GM23338 (cell line): Measurements from ENCODE around the gene REX1BD. TPM values are rescaled to one million over a fixed set of nuclear protein-coding genes. Genes with fewer than 3 reads are reported as not detected.

Experiments
- ATAC-seq: fragments of 200-7000 bp; cut with Tn5 transposase; 3 replicates; pipeline ENCODE4 v1.9.1; 2020
- DNase-seq: peaks from one replicate; pipeline ENCODE4 v3.0.0-alpha.2; 2015; ENCODE audit warnings: low spot score
- H2AFZ ChIP-seq: fragments of 200-600 bp; sonication (generic); 2 replicates; pipeline ENCODE4 v1.8.0; 2016; ENCODE audit warnings: antibody characterized with exemption, mild to moderate bottlenecking, moderate library complexity
- H3F3A ChIP-seq: fragments of 200-600 bp; sonication (generic); replicated peaks from 2 replicates; pipeline ENCODE4 v1.8.0; 2017; ENCODE audit warnings: antibody characterized with exemption, mixed run types, low read depth
- H3K27ac ChIP-seq: fragments of 200-600 bp; sonication (generic); 2 replicates; pipeline ENCODE4 v1.6.1; 2016; ENCODE audit warnings: low read depth
- H3K27me3 ChIP-seq: fragments of 200-600 bp; sonication (generic); 2 replicates; pipeline ENCODE4 v1.8.0; 2016; ENCODE audit warnings: mild to moderate bottlenecking, mixed run types, moderate library complexity; ENCODE audit not compliant: insufficient read depth
- H3K36me3 ChIP-seq: fragments of 200-600 bp; sonication (generic); 2 replicates; pipeline ENCODE4 v1.8.0; 2016; ENCODE audit warnings: mild to moderate bottlenecking; ENCODE audit not compliant: insufficient read depth
- H3K4me1 ChIP-seq: fragments of 200-600 bp; sonication (generic); 2 replicates; pipeline ENCODE4 v1.8.0; 2016; ENCODE audit warnings: mild to moderate bottlenecking, moderate library complexity; ENCODE audit not compliant: insufficient read depth
- H3K4me2 ChIP-seq: fragments of 200-600 bp; sonication (generic); 2 replicates; pipeline ENCODE4 v1.7.1; 2017; ENCODE audit warnings: mixed run types
- H3K4me3 ChIP-seq: fragments of 200-600 bp; sonication (generic); 2 replicates; pipeline ENCODE4 v1.6.1; 2016; ENCODE audit warnings: mixed run types
- H3K79me2 ChIP-seq: fragments of 200-600 bp; sonication (generic); replicated peaks from 2 replicates; pipeline ENCODE4 v1.8.0; 2017; ENCODE audit warnings: mild to moderate bottlenecking; ENCODE audit not compliant: insufficient read depth
- H3K9me2 ChIP-seq: fragments of 200-600 bp; sonication (generic); 2 replicates; pipeline ENCODE4 v1.8.0; 2017; ENCODE audit not compliant: insufficient read depth
- H4K20me1 ChIP-seq: fragments of 200-600 bp; sonication (generic); replicated peaks from 2 replicates; pipeline ENCODE4 v1.8.0; 2017; ENCODE audit warnings: mild to moderate bottlenecking; ENCODE audit not compliant: insufficient read depth
- H3K27ac Mint-ChIP-seq: 2 replicates; pipeline ENCODE4 v1.8.0; 2020; ENCODE audit warnings: inconsistent platforms, mild to moderate bottlenecking, moderate library complexity, mixed read lengths
- H3K27me3 Mint-ChIP-seq: 3 replicates; pipeline ENCODE4 v1.8.0; 2022; ENCODE audit warnings: low read depth, mild to moderate bottlenecking, moderate library complexity, mixed read lengths, inconsistent platforms; ENCODE audit not compliant: insufficient read depth, poor library complexity
- H3K36me3 Mint-ChIP-seq: 3 replicates; pipeline ENCODE4 v1.8.0; 2021; ENCODE audit warnings: low read depth, mild to moderate bottlenecking, inconsistent platforms, moderate library complexity, mixed read lengths
- H3K4me1 Mint-ChIP-seq: 3 replicates; pipeline ENCODE4 v1.8.0; 2020; ENCODE audit warnings: mild to moderate bottlenecking, inconsistent platforms, mixed read lengths
- H3K4me3 Mint-ChIP-seq: 3 replicates; pipeline ENCODE4 v1.8.0; 2021; ENCODE audit warnings: moderate library complexity, mild to moderate bottlenecking, inconsistent platforms, mixed read lengths
- H3K9me3 Mint-ChIP-seq: 3 replicates; pipeline ENCODE4 v1.8.0; 2020; ENCODE audit warnings: moderate library complexity, mild to moderate bottlenecking, inconsistent platforms, mixed read lengths
- CREB1 ChIP-seq: fragments of 250-450 bp; sonication (Bioruptor Pico); IDR thresholded peaks from 2 replicates; pipeline ENCODE4 v1.5.0; 2020; ENCODE audit warnings: low read depth, mild to moderate bottlenecking, moderate library complexity
- EZH2 ChIP-seq: fragments of 200-600 bp; sonication (generic); IDR thresholded peaks from one replicate; pipeline ENCODE4 v1.8.0; 2017; ENCODE audit warnings: antibody characterized with exemption, mild to moderate bottlenecking, low read depth; ENCODE audit not compliant: unreplicated experiment
- EZH2phosphoT487 ChIP-seq: fragments of 200-600 bp; sonication (generic); IDR thresholded peaks from one replicate; pipeline ENCODE4 v1.8.1; 2018; ENCODE audit warnings: antibody characterized with exemption; ENCODE audit not compliant: unreplicated experiment
- JUNB ChIP-seq: IDR thresholded peaks from one replicate; pipeline ENCODE4 v1.6.1; 2016; ENCODE audit warnings: antibody characterized with exemption; ENCODE audit not compliant: unreplicated experiment
- NANOG ChIP-seq: IDR thresholded peaks from 2 replicates; pipeline ENCODE4 v1.6.1; 2016; ENCODE audit warnings: antibody characterized with exemption, borderline replicate concordance
- POLR2AphosphoS5 ChIP-seq: IDR thresholded peaks from 2 replicates; pipeline ENCODE4 v1.6.1; 2016; ENCODE audit warnings: antibody characterized with exemption, low read depth
- ZNF114 ChIP-seq: fragments of 250-450 bp; sonication (Bioruptor Pico); IDR thresholded peaks from 2 replicates; pipeline ENCODE4 v1.5.0; 2020; ENCODE audit warnings: mild to moderate bottlenecking, moderate library complexity
- ZNF331 ChIP-seq: fragments of 250-450 bp; sonication (Bioruptor Pico); IDR thresholded peaks from 2 replicates; pipeline ENCODE4 v1.5.0; 2020; ENCODE audit warnings: low read depth, mild to moderate bottlenecking, moderate library complexity
- polyA plus RNA-seq: library from polyadenylated mRNA; unstranded; fragments of >200 nt; fragmentation: Nextera tagmentation; extraction: Ambion mirVana; gene quantifications from 2 replicates; pipeline ENCODE4 v1.2.1, GENCODE V29; 2016
- total RNA-seq: library from RNA; depleted of rRNA; stranded (reverse); fragments of >200 nt; shearing (Covaris generic); gene quantifications from 2 replicates; pipeline ENCODE4 v1.2.3, GENCODE V29; 2014
- TF ChIP-seq, protein P1 (sequence below): IDR thresholded peaks from 2 replicates; pipeline ENCODE4 v1.6.1; 2016; ENCODE audit warnings: antibody characterized with exemption
- TF ChIP-seq, protein P2 (sequence below), 2 experiments: fragments of 200-600 bp in 1 of 2; sonication (generic) in 1 of 2; conservative IDR thresholded peaks; 2 replicates each; pipeline versions ENCODE4 v1.5.1 to v1.6.1; 2016 to 2017; ENCODE audit warnings: antibody characterized with exemption in 2 of 2, low read depth in 2 of 2, mild to moderate bottlenecking in 2 of 2, moderate library complexity in 1 of 2

Gene REX1BD
- total and polyA plus RNA-seq, 2 experiments from 2014 or later: 124 to 138 TPM

DNA sequence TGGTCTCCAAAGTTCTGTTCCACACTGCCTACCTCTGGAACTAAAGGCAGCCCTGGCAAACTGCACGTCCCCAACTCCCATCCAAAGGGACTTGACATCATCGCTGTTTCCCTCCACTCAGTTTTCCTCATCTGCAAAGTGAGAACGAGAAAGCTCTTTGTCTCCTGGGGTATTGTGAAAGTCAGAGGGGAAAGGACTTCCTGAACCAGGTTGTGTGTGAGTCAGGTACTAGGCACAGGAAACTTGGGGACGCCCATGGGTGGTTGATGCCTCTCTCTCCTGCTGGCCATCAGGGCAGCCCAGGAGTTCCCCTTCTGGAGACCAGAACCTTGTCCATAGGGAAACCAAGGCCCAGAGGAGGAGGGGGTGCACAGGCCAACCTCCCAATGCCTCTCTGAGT lies 13.3 kb downstream of the REX1BD start (continued):
- TF ChIP-seq ZNF114: no peak
- no peak for TF ChIP-seq EZH2
- no peak for TF ChIP-seq EZH2phosphoT487
- TF ChIP-seq POLR2AphosphoS5: no peak
- TF ChIP-seq, protein P1, sequence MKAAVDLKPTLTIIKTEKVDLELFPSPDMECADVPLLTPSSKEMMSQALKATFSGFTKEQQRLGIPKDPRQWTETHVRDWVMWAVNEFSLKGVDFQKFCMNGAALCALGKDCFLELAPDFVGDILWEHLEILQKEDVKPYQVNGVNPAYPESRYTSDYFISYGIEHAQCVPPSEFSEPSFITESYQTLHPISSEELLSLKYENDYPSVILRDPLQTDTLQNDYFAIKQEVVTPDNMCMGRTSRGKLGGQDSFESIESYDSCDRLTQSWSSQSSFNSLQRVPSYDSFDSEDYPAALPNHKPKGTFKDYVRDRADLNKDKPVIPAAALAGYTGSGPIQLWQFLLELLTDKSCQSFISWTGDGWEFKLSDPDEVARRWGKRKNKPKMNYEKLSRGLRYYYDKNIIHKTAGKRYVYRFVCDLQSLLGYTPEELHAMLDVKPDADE: no peak
- TF ChIP-seq NANOG: no peak
- TF ChIP-seq JUNB: no peak
- no peak for TF ChIP-seq CREB1 (CRISPR knock-in tag)
- TF ChIP-seq, protein P2, sequence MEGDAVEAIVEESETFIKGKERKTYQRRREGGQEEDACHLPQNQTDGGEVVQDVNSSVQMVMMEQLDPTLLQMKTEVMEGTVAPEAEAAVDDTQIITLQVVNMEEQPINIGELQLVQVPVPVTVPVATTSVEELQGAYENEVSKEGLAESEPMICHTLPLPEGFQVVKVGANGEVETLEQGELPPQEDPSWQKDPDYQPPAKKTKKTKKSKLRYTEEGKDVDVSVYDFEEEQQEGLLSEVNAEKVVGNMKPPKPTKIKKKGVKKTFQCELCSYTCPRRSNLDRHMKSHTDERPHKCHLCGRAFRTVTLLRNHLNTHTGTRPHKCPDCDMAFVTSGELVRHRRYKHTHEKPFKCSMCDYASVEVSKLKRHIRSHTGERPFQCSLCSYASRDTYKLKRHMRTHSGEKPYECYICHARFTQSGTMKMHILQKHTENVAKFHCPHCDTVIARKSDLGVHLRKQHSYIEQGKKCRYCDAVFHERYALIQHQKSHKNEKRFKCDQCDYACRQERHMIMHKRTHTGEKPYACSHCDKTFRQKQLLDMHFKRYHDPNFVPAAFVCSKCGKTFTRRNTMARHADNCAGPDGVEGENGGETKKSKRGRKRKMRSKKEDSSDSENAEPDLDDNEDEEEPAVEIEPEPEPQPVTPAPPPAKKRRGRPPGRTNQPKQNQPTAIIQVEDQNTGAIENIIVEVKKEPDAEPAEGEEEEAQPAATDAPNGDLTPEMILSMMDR (conservative IDR thresholded peaks at IDR 0.05; ENCODE audit: low read depth in 2 of 2): no peak

DNA sequence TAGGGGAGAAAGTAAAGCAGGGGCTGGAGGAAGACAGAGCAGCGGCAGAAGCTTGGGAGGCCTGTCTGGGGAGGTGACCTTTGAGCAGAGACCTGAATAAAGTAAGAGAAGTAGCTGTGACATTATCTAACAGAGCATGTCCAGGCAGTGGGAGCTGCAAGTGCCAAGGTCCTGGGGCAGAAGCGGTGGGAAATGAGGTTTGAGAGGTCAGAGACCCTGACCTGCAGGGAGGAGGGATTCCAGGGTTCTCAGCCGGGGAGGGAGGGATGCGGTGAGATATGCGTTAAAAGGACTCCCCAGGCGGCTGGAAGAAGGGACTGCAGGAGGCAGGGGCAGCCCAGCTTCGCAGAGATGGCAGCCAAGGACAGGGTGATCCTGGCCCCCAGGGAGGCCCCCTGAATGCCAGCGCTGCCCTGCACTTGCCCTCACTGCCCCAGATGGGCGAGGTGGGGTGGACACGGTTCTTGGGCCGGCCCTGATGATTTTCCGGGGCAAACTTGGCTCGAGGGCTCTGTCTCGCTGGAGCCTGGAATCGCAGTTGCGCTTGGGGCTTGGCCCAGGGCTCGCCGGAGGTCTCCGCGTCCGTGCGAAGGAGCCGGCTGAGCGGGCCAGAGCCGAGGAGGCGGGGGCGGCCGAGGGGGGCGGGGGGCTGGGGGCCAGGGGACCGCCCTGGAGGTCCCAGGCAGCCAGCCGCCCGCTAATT lies 14.8 kb downstream of the REX1BD start:
- peaks cover 17% of the 10 kb centered on the region for H3F3A ChIP-seq
- peak overlapping the region; percentile 57 for H3K4me3 Mint-ChIP-seq
- H3K36me3 Mint-ChIP-seq: peaks cover 2% of the 10 kb centered on the region; the same call in 1 of the 3 replicates
- ATAC-seq: peak; percentile 66
- H3K27ac ChIP-seq: no peak overlapping the region
- peak overlapping the region; percentile 96 for H3K4me2 ChIP-seq
- H3K4me3 ChIP-seq: peak overlapping the region; percentile 57
- peaks cover 73% of the 10 kb centered on the region for H3K27me3 Mint-ChIP-seq
- no peaks in the 10 kb centered on the region for H3K36me3 ChIP-seq
- TF ChIP-seq CREB1 (CRISPR knock-in tag) (no peak), ZNF331 (CRISPR knock-in tag) (no peak), EZH2 (peak; percentile 55), ZNF114 (no peak)
- TF ChIP-seq, protein P2 (conservative IDR thresholded peaks at IDR 0.05; ENCODE audit: low read depth in 2 of 2): peak; percentile 24 to 44
- peaks cover 25% of the 10 kb centered on the region for H3K4me1 ChIP-seq
- no peaks in the 10 kb centered on the region for H3K79me2 ChIP-seq
- H3K9me2 ChIP-seq: no peaks in the 10 kb centered on the region
- no peak overlapping the region for H3K27ac Mint-ChIP-seq
- H3K9me3 Mint-ChIP-seq: no peaks in the 10 kb centered on the region; the same call in 2 of the 3 replicates
- H3K27me3 ChIP-seq: peaks cover 79% of the 10 kb centered on the region
- H4K20me1 ChIP-seq: 0 out of 2 replicates have a peak, but pooled peaks cover 7% of the 10 kb centered on the region
- peak; percentile 84 for DNase-seq
- no peak overlapping the region for H2AFZ ChIP-seq
- peaks cover 24% of the 10 kb centered on the region for H3K4me1 Mint-ChIP-seq
